HG03025 (cell line): ENCODE results near the gene OXSR1.
"Not testable (repeated sequence)": the region's sequence is repeated elsewhere in the genome, so short reads cannot be mapped to it uniquely, and the experiment has no call there.

Experiments
- ATAC-seq: cut with Tn5 transposase; IDR thresholded peaks from one replicate; pipeline ENCODE4 v1.9.1; 2021; ENCODE audit warnings: mild to moderate bottlenecking, moderate library complexity; ENCODE audit not compliant: unreplicated experiment, low FRiP score

The OXSR1 gene

GRCh38 chr3:38214560-38214959 is 49.2 kb downstream of the OXSR1 start:
- no peak for ATAC-seq

DNA sequence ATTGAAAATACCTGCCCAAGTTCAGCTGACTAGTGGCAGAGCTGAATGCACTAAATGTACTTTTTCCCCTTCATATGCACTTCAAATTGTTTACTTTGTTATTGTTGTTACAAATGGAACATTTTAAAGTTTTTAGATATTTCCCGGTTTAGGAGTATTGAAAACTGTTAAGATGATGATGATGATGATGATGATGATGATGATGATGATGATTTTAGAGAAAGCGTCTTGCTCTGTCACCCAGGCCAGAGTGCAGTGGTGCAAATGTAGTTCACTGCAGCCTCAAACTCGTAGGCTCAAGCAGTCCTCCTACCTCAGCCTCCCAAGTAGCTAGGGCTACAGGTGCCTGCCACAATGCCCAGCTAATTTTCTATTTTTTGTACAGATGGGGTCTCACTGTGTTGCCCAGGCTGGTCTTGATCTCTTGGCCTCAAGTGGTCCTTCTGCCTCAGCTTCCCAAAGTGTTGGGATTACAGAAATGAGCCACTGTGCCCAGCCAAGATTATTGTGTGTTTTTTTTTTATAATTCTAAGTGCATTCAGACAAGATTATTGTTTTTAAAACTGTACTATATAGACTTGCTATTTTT is 54.4 kb downstream of the OXSR1 start:
- no peak for ATAC-seq

GRCh38 chr3:38221005-38221404 is 55.7 kb downstream of the OXSR1 start:
- ATAC-seq, result no peak

DNA sequence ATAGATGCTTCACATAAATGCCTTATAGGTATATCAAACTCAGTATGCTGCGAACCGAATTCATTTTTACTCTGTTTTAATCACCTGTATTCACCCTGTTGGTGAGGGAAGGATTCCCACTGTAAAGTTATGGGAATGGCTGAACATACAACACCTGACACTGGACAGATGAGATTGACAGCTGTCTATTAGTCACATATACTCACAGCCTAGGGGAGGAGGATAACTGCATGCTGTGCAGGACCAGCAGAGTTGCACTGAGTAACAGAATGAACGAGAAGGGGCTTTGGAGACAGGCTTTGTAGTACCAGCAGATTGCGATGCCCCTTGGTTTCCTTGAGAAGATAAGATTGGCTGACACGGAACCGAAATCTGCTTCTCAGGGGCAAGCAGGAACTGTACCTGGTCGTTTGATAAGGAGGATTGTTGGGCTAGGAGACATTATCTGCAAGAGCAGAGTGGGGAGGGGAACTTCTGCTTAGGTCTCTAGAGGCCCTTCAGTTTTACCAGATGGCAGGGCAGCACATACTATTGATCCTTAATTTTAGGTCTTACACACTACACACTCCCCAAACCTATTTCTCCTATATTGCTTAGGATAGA is 56.8 kb downstream of the OXSR1 start:
- ATAC-seq, result no peak

DNA sequence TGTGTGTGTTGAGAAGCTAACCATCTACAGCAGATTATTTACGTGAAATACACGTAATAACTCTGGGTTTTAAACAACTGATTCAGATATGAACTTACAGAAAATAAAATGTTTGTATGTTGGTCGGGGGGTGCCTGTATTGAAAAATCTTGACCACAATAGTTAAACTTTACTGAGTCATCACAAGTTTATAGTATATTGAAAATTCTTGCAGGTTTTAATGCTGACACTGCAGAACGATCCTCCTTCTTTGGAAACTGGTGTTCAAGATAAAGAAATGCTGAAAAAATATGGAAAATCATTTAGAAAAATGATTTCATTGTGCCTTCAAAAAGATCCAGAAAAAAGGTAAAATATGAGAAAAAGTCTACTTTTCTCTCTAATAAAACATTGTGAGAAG is 59.0 kb downstream of the OXSR1 start:
- no peak for ATAC-seq

- no peak for ATAC-seq
These were observed 60.9 kb downstream of the OXSR1 start for GRCh38 chr3:38226273-38226672.

DNA sequence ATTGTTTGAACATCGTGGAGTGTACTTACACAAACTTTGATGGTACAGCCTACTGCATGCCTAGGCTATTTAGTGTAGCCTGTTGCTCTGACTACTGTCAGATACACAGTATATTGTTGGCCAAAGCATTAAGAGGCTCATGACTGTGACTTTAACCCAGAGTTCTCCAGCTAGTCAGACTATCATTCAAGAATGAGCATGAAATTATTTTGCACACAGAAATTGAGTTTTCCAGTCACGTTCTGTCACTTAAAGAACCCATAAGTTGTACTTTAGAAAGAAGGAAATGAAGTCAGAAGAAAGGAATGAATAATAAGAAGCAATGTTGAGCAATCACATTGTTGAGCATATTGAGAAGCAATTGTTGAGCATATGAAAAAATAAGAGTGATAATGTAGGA is 62.7 kb downstream of the OXSR1 start:
- ATAC-seq, result no peak

DNA sequence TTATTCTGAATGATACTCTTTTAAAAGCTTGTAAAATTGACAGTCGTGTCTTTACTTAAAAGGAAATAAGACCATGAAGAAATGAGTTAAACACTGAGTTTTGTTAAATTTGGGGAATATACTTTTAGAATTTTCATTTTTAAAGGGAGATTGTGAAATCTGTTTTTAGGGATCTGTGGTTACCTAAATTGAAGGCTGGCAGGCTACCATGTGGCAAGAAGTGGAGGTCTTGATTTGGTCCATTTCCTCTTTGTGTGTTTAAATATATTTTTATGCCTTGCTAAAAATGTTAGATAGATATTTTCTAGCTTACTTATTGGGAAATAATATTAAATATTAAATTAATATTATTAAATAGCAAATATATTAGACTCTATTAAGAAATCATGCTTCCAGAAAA is 63.7 kb downstream of the OXSR1 start:
- ATAC-seq, result no peak

DNA sequence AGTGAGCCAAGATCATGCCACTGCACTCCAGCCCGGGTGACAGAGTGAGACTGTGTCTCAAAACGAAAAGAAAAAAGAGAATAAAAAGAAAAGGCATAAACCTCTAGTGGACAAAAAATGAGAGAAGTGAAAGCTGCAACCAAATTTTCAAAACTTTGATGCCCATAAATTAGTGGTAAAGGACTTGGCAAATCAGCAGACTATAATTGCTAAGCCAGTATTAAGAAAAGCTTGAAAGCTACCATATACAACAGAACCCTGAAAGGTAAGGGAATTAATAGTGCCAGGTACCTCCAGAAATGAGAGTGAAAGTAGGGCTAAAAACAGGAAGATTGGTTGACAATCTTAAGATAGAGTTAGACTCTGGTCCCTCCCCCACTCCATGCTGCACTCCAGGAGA is 67.4 kb downstream of the OXSR1 start:
- ATAC-seq, result no peak

GRCh38 chr3:38235466-38235865 is 70.1 kb downstream of the OXSR1 start:
- no peak for ATAC-seq

DNA sequence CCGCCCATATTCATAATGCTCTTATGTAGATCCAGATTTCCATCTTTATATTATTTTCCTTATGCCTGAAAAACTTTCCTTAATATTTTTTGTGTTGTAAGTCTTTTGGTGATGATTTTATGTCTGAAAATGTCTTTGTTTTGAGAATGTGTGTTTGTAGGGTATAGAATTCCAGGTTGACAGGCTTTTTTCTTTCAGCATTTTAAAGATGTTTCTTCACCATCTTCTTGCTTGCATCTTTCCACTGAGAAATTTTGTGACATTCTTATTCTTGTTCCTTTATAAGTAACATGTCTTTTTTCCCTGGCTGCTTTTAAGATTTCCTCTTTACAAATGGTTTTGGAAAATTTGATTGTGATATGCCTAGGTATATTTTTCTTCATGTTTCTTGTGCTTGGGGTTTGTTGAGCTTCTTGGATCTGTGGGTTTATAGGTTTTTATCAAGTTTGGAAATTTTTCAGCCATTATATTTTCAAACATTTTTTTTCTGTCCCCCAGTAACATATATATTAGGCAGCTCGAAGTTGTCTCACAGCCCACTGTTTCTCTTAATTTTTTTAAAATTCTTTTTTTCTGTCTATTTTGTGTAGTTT is 73.2 kb downstream of the OXSR1 start:
- no peak for ATAC-seq

DNA sequence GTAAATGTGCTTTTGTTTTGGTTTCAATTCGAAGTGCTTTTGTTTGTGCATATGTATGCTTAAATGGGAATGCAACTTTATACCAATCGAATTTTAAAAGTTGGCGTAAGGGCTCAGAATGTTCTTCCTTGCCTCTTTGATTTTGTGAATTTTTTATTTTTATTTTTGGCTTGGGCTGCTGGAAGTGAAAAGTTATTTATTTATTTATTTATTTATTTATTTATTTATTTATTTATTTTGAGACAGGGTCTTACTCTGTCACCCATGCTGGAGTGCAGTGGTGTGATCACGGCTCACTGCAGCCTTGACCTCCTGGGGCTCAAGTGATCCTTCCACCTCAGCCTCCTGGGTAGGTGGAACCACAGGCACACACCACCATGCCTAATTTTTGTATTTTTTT is 77.5 kb downstream of the OXSR1 start:
- ATAC-seq, result not testable (repeated sequence)

DNA sequence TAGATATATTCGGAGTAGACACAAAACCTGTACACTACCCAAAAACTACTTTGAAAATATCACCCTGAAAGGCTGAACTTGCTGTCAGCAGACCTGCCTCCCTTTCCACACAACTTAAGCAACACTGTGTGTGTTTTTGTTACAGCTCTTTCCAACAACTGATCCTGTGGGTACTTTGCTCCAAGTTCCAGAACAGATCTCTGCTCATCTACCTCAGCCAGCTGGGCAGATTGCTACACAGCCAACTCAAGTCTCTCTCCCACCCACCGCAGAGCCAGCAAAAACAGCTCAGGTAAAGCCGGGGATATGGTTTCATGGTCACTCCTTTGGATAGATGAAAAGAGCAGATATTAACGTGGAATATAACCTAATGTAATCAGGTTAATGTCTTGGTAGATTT is 80.6 kb downstream of the OXSR1 start:
- ATAC-seq, result no peak

GRCh38 chr3:38247366-38248035 is 82.2 kb downstream of the OXSR1 start:
- ATAC-seq, result no peak

DNA sequence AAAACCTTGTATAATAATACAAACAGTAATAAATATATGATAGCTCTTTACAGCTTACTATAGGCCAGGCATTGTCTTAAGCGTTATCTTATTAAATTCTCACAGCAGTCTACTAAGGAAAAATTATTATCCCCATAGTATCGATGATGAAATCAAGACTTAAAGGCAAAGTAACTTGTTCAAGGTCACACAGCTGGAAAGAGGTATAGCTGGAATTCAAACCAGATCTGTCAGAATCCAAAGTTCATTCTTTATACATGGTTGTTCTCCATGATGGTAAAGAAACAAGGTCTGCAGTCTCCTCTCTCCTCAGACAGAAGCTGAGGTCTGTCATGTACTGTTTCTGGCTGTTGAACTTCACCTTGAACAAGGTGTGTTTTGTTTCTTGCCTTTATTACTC is 84.9 kb downstream of the OXSR1 start:
- ATAC-seq, result no peak

GRCh38 chr3:38251197-38251596 is 85.9 kb downstream of the OXSR1 start:
- no peak for ATAC-seq

DNA sequence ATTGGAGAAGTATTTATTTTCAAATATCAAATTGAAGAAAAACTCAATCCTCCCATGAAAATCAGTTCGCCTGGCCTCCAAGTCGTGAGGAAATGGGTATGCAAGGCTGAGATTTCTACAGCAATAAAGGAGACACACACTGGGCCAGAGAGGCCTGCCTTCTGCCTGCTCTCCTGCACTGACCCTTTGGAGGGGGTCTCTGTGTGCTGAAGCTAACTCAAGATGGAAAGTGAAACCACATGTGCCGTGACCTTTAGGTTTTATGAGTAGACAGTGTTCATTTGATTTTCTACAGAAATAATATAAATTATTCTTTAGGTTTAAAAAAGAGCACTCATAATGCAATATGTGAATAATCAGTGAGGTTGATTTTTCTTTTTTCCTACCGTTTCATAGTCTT is 88.4 kb downstream of the OXSR1 start:
- no peak for ATAC-seq

GRCh38 chr3:38254872-38255271 is 89.5 kb downstream of the OXSR1 start:
- ATAC-seq, result no peak

DNA sequence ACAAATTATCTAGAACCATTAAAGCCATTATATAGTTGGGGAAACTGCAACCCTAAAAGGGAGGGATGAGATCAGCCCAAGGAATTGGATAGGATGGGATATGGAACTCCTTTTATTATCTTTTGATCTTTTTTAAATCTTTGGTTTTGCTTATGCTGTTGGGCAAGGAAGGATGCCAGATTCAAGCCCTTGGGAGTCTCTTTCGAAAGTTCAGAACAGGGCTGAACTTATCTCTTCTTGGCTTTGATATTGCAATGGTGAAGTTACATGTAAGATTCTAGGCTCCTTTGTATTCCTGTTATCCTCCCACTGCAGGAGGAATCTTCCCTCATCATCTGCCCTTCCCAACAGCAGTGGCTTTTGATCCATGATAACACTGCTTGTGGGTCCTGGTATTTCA is 90.3 kb downstream of the OXSR1 start:
- ATAC-seq, result no peak

GRCh38 chr3:38257583-38257982 is 92.2 kb downstream of the OXSR1 start:
- ATAC-seq, result no peak

GRCh38 chr3:38260474-38260873 is 95.1 kb downstream of the OXSR1 start:
- ATAC-seq, result no peak

DNA sequence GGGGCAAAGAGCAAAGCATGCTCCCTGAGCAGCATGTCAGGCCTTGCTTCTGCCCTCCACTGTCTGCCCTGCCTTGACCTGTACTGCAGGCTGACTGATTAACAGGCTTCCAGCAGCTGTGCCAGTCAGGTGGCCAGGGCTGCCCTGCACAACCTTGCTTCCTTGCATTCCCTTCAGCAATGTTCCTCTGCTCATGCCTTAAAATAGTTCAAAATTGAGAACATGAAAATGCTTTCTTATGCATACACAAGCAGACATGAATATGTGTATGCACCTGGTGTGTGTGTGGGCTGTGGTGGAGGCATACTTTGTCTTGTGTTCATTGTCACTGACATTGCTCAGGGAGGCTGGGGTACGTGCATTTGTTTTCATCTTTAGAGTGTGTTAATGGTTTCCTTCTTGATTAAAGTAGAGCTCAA is 99.0 kb downstream of the OXSR1 start:
- no peak for ATAC-seq
